HepG2 (cell line): ENCODE results near the gene SAMMSON.

Experiments
- EP300 ChIP-seq, 3 experiments: sonication (generic) in 1 of 3; formaldehyde crosslinking in 1 of 3; IDR thresholded peaks; 2 replicates each; pipeline versions ENCODE4 v1.5.1 to v1.6.1; 2011 to 2020; ENCODE audit warnings: low read depth in 2 of 3, low read length in 2 of 3, borderline replicate concordance in 1 of 3, improper control_type of control experiment in 1 of 3, mild to moderate bottlenecking in 1 of 3, missing genetic modification reagents in 1 of 3, moderate library complexity in 1 of 3
- ETV5 ChIP-seq: IDR thresholded peaks from 2 replicates; pipeline ENCODE4 v1.6.1; 2018; ENCODE audit warnings: missing biosample characterization, missing genetic modification reagents, inconsistent platforms, borderline replicate concordance
- NR2F2 ChIP-seq: IDR thresholded peaks from 2 replicates; pipeline ENCODE4 v1.6.1; 2012; ENCODE audit warnings: low read depth, inconsistent platforms, borderline replicate concordance
- POLR2AphosphoS5 ChIP-seq: IDR thresholded peaks from 2 replicates; pipeline ENCODE4 v1.6.1; 2012; ENCODE audit warnings: low read depth, low read length
- TF ChIP-seq, protein P1 (sequence below): sonication (generic); formaldehyde crosslinking; IDR thresholded peaks from 2 replicates; pipeline ENCODE4 v1.5.0; 2020; ENCODE audit warnings: mild to moderate bottlenecking, missing genetic modification reagents, moderate library complexity
- TF ChIP-seq, protein P2 (sequence below): fragments of 450-650 bp; IDR thresholded peaks from 2 replicates; pipeline ENCODE4 v1.6.1; 2017
- TF ChIP-seq, protein P3 (sequence below): sonication (generic); formaldehyde crosslinking; IDR thresholded peaks from 2 replicates; pipeline ENCODE4 v1.4.0; 2020; ENCODE audit warnings: missing genetic modification reagents

DNA sequence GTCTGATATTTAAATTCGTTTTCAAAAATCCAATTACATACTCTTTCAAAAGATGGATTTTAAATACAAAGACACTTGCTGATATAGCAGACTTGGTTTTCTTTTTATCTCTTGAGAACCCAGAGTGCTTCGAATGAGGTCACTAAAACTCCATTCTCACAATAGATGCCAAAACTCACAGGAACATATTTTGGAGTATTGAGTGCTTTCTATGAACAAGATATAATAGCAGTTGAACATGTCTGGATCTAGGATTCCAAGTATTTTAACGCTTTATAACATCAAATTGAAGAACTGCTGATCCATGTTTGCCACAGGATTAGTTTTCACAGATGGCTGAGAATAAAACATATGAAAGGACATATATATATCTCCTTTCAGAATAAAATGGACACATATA, 113.2 kb downstream of the SAMMSON start:
- TF ChIP-seq ETV5 (CRISPR knock-in tag) (no peak), POLR2AphosphoS5 (no peak), EP300 (IDR thresholded peaks at IDR 0.05; ENCODE audit: low read depth in 2 of 2, low read length in 2 of 2) (no peak), EP300 (CRISPR knock-in tag; IDR thresholded peaks at IDR 0.05; ENCODE audit: borderline replicate concordance) (no peak), NR2F2 (no peak)
- TF ChIP-seq, protein P1, sequence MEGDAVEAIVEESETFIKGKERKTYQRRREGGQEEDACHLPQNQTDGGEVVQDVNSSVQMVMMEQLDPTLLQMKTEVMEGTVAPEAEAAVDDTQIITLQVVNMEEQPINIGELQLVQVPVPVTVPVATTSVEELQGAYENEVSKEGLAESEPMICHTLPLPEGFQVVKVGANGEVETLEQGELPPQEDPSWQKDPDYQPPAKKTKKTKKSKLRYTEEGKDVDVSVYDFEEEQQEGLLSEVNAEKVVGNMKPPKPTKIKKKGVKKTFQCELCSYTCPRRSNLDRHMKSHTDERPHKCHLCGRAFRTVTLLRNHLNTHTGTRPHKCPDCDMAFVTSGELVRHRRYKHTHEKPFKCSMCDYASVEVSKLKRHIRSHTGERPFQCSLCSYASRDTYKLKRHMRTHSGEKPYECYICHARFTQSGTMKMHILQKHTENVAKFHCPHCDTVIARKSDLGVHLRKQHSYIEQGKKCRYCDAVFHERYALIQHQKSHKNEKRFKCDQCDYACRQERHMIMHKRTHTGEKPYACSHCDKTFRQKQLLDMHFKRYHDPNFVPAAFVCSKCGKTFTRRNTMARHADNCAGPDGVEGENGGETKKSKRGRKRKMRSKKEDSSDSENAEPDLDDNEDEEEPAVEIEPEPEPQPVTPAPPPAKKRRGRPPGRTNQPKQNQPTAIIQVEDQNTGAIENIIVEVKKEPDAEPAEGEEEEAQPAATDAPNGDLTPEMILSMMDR, result no peak
- TF ChIP-seq, protein P2, sequence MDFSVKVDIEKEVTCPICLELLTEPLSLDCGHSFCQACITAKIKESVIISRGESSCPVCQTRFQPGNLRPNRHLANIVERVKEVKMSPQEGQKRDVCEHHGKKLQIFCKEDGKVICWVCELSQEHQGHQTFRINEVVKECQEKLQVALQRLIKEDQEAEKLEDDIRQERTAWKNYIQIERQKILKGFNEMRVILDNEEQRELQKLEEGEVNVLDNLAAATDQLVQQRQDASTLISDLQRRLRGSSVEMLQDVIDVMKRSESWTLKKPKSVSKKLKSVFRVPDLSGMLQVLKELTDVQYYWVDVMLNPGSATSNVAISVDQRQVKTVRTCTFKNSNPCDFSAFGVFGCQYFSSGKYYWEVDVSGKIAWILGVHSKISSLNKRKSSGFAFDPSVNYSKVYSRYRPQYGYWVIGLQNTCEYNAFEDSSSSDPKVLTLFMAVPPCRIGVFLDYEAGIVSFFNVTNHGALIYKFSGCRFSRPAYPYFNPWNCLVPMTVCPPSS, result no peak
- TF ChIP-seq, protein P3, sequence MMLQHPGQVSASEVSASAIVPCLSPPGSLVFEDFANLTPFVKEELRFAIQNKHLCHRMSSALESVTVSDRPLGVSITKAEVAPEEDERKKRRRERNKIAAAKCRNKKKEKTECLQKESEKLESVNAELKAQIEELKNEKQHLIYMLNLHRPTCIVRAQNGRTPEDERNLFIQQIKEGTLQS (CRISPR knock-in tag), result no peak
